ENCODE measurements around the gene DOCK10. TPM values are rescaled to one million over a fixed set of nuclear protein-coding genes. Genes with fewer than 3 reads are reported as not detected.
A peak's percentile ranks its signal among the peaks of the same experiment; 100 is the strongest.

Gene DOCK10
- total and polyA plus RNA-seq, 8 donors = 0.89 to 33.8 (median 3.2) TPM

DNA sequence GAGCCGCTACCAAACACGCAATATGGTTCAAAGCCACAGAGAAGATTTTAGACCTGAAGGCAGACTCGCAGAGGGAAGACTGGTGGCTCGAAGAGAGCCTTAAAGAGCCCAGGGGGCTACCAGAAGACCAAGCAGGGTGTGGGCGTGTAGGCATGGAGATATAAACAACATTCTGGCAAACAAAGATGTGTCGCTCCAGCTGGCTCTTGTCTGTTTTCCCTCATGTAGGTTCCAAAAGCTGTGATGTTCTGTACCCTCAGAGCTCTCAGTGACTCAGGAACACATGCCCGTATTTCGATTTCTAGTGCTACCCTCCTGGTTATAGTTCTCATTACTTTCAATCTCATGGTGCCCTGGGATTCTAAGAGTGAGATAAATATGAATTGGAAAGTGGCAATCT is 44.5 kb downstream of the DOCK10 start:
- H3K9me3 ChIP-seq = no peaks in the 10 kb centered on the region
- H3K36me3 ChIP-seq = no peaks in the 10 kb centered on the region
- intact Hi-C loops (cut with DNase I; ENCODE audit: low total_unique reads) = no loop called here
- peaks cover 0 to 6% (median 4%) of the 10 kb centered on the region in 4 donors for H3K4me1 ChIP-seq
- no peak overlapping the region for H3K4me3 ChIP-seq
- H3K27me3 ChIP-seq = no peaks in the 10 kb centered on the region
- DNase-seq = peak in 1 of 2 donors; percentile 56
- 74 to 82% (median 80%) methylated on average over 8 of the region's 8 CpGs for WGBS, 5 donors
- TF ChIP-seq CTCF (IDR thresholded peaks at IDR 0.05) (no peak), POLR2AphosphoS5 (IDR thresholded peaks at IDR 0.05) (no peak), EP300 (IDR thresholded peaks at IDR 0.05) (no peak), POLR2A (IDR thresholded peaks at IDR 0.05) (no peak)
- H3K27ac ChIP-seq = no peak overlapping the region

GRCh38 chr2:224995419-224995818 is 46.8 kb downstream of the DOCK10 start:
- no peaks in the 10 kb centered on the region for H3K36me3 ChIP-seq
- H3K27ac ChIP-seq = no peak overlapping the region
- TF ChIP-seq EP300 (IDR thresholded peaks at IDR 0.05) (no peak), POLR2AphosphoS5 (IDR thresholded peaks at IDR 0.05) (no peak), POLR2A (IDR thresholded peaks at IDR 0.05) (no peak), CTCF (IDR thresholded peaks at IDR 0.05) (no peak)
- H3K9me3 ChIP-seq = no peaks in the 10 kb centered on the region
- intact Hi-C loops (cut with DNase I; ENCODE audit: low total_unique reads) = no loop called here
- WGBS, 5 donors = 90 to 97% (median 95%) methylated on average over 3 of the region's 3 CpGs
- no peaks in the 10 kb centered on the region for H3K4me1 ChIP-seq
- no peak for DNase-seq
- H3K27me3 ChIP-seq = no peaks in the 10 kb centered on the region
- H3K4me3 ChIP-seq = no peak overlapping the region

- no peak overlapping the region for H3K27ac ChIP-seq
- no peaks in the 10 kb centered on the region for H3K27me3 ChIP-seq
- intact Hi-C loops (cut with DNase I; ENCODE audit: low total_unique reads) = no loop called here
- DNase-seq = no peak
- H3K36me3 ChIP-seq = no peaks in the 10 kb centered on the region
- no peaks in the 10 kb centered on the region for H3K4me1 ChIP-seq
- H3K4me3 ChIP-seq = no peak overlapping the region
- H3K9me3 ChIP-seq = no peaks in the 10 kb centered on the region
- TF ChIP-seq POLR2AphosphoS5 (IDR thresholded peaks at IDR 0.05) (no peak), POLR2A (IDR thresholded peaks at IDR 0.05) (no peak), EP300 (IDR thresholded peaks at IDR 0.05) (no peak), CTCF (IDR thresholded peaks at IDR 0.05) (no peak)
- WGBS, 5 donors = 82 to 95% (median 92%) methylated on average over 1 of the region's 1 CpG
Measured at GRCh38 chr2:224994242-224994823, 47.9 kb downstream of the DOCK10 start.

- no peaks in the 10 kb centered on the region for H3K4me1 ChIP-seq
- no peak overlapping the region for H3K4me3 ChIP-seq
- WGBS, 5 donors = 89 to 98% (median 94%) methylated on average over 3 of the region's 3 CpGs
- no peaks in the 10 kb centered on the region for H3K9me3 ChIP-seq
- H3K36me3 ChIP-seq = no peaks in the 10 kb centered on the region
- intact Hi-C loops (cut with DNase I; ENCODE audit: low total_unique reads) = no loop called here
- no peak for DNase-seq
- H3K27me3 ChIP-seq = no peaks in the 10 kb centered on the region
- H3K27ac ChIP-seq = no peak overlapping the region
- no peak for TF ChIP-seq POLR2AphosphoS5 (IDR thresholded peaks at IDR 0.05)
- no peak for TF ChIP-seq POLR2A (IDR thresholded peaks at IDR 0.05)
- no peak for TF ChIP-seq CTCF (IDR thresholded peaks at IDR 0.05)
- no peak for TF ChIP-seq EP300 (IDR thresholded peaks at IDR 0.05)
Measured at GRCh38 chr2:224990710-224991109, 51.6 kb downstream of the DOCK10 start.

Data from stomach (tissue), 9 donors.